Measurements from ENCODE around the gene EEF1AKMT4.
"Not testable (repeated sequence)": the region's sequence is repeated elsewhere in the genome, so short reads cannot be mapped to it uniquely, and the experiment has no call there.

Gene EEF1AKMT4

DNA sequence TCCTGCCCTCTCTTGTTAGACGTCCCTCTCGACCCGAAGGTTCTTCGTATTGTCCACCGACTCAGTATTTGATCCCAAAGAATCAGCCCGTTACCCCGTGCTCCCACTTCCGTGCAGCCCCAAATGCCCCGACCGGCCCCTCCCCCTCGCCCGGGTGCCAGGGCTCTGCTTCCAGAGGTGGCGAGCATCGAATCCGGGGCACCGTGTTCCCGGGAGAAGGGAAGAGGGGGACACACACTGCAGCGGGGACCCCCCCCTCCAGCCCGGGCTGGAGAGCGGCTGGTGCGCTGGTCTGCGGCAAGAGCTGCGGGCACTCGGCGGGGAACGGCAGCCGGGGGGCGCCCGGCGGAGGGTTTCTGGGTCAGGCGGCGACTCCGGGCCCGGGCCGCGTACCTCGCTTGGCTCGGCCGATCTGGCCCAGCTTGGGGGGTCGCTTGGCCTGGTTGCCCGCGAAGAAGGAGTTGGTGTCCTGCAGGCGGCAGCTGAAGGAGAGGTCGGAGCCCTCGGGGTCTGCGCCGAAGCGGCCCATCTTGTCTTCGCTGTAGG, 11.3 kb downstream of the EEF1AKMT4 start:
- TF ChIP-seq GATA1 (IDR thresholded peaks at IDR 0.05; ENCODE audit: low read depth, low read length): no peak
- TF ChIP-seq POLR2A (IDR thresholded peaks at IDR 0.05; ENCODE audit: low read length): no peak
- no peak for DNase-seq

- no peak for TF ChIP-seq GATA1 (IDR thresholded peaks at IDR 0.05; ENCODE audit: low read depth, low read length)
- TF ChIP-seq POLR2A (IDR thresholded peaks at IDR 0.05; ENCODE audit: low read length): no peak
- DNase-seq: peak; percentile 37 to 44
These were observed 11.9 kb downstream of the EEF1AKMT4 start, which contains the start of gene CAMK2N2 for GRCh38 chr3:184261270-184261853. Gene CAMK2N2 (minus strand): TSS chr3:184261553. CDS start chr3:184261285, 268 bp downstream.

GRCh38 chr3:184261854-184262763, 12.6 kb downstream of the EEF1AKMT4 start:
- peak; percentile 27 to 33 for DNase-seq
- TF ChIP-seq GATA1 (IDR thresholded peaks at IDR 0.05; ENCODE audit: low read depth, low read length) (no peak), POLR2A (IDR thresholded peaks at IDR 0.05; ENCODE audit: low read length) (no peak)

- TF ChIP-seq GATA1 (IDR thresholded peaks at IDR 0.05; ENCODE audit: low read depth, low read length): no peak
- DNase-seq: no peak
These were observed 13.3 kb downstream of the EEF1AKMT4 start for GRCh38 chr3:184262764-184263179.

DNA sequence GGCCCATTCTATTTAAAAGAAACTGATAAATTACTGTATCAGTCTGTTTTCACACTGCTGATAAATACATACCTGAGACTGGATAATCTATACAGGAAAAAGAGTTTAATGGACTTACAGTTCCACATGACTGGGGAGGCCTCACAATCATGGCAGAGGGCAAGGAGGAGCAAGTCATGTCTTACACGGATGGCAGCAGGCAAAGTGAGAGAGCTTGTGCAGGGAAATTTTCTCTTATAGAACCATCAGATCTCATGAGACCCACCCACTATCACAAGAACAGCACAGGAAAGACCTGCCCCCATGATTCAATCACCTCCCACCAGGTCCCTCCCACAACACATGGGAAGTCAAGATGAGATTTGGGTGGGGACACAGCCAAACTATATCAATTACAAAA, 17.8 kb downstream of the EEF1AKMT4 start:
- DNase-seq: not testable (repeated sequence)

DNA sequence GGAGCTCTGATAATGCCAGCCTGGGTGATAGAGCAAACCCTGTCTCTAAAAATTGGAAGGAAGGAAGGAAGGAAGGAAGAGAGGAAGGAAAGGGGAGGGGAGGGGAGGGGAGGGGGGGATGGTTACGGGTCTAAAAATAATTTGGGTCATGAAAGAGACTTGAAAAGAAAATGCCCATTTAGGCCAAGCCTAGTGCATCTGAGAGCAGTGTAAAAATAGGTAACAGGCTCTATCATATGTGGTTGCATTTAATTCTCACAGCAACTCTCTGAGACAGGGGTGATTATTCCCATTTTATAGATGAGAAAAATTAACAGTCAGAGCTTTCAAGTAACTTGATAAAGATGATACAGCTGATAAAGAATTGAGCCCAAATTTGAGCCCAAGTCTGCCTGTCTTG, 22.8 kb downstream of the EEF1AKMT4 start:
- TF ChIP-seq GATA1 (IDR thresholded peaks at IDR 0.05; ENCODE audit: low read depth, low read length): no peak
- TF ChIP-seq POLR2A (IDR thresholded peaks at IDR 0.05; ENCODE audit: low read length): no peak
- no peak for DNase-seq

- TF ChIP-seq POLR2A (IDR thresholded peaks at IDR 0.05; ENCODE audit: low read length) (no peak), GATA1 (IDR thresholded peaks at IDR 0.05; ENCODE audit: low read depth, low read length) (no peak)
- no peak for DNase-seq
These were observed 25.9 kb downstream of the EEF1AKMT4 start for GRCh38 chr3:184275381-184275701.

GRCh38 chr3:184275961-184276910, 26.8 kb downstream of the EEF1AKMT4 start, which contains the start of gene ECE2:
Gene ECE2 (plus strand): TSS chr3:184276022. CDS start chr3:184276154, 132 bp downstream.
- TF ChIP-seq GATA1 (IDR thresholded peaks at IDR 0.05; ENCODE audit: low read depth, low read length) (no peak), POLR2A (IDR thresholded peaks at IDR 0.05; ENCODE audit: low read length) (no peak)
- DNase-seq: no peak

DNA sequence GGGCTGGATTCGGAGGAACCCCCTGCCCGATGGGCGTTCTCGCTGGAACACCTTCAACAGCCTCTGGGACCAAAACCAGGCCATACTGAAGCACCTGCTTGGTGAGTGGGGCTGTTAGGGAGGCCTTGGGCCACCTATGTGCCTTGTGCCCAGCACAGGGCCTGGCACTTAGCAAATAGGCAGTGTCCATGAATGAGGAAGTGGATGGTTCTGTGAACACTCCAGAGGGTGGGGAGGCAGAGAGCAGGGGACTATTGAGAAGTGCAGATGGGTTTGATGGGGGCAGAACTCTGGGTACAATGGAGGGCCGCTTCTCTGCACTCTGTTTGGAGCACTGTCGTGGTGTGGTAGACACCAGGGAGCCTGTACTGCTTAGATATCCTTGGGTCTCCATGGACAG, 27.9 kb downstream of the EEF1AKMT4 start:
- DNase-seq: no peak
- TF ChIP-seq GATA1 (IDR thresholded peaks at IDR 0.05; ENCODE audit: low read depth, low read length) (no peak), POLR2A (IDR thresholded peaks at IDR 0.05; ENCODE audit: low read length) (no peak)

- TF ChIP-seq POLR2A (IDR thresholded peaks at IDR 0.05; ENCODE audit: low read length) (no peak), GATA1 (IDR thresholded peaks at IDR 0.05; ENCODE audit: low read depth, low read length) (no peak)
- DNase-seq: no peak
These were observed 33.5 kb downstream of the EEF1AKMT4 start for GRCh38 chr3:184282941-184283340.

- no peak for DNase-seq
- TF ChIP-seq GATA1 (IDR thresholded peaks at IDR 0.05; ENCODE audit: low read depth, low read length) (no peak), POLR2A (IDR thresholded peaks at IDR 0.05; ENCODE audit: low read length) (no peak)
These were observed 34.2 kb downstream of the EEF1AKMT4 start for GRCh38 chr3:184283681-184284080.

DNA sequence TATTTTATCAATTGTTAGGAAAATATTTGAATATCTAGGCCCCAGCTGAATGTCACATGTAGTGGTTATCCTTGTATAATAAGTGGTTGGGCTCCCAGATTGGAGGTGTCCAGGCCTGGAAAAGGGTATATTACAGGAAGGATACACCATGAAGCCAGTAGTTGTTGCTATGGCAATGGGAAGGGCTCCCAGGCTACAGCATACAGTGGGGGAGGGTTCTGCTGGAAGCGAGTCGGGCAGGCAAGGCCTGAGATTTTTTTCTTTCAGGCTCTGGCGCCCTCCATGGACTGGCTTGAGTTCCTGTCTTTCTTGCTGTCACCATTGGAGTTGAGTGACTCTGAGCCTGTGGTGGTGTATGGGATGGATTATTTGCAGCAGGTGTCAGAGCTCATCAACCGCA, 35.2 kb downstream of the EEF1AKMT4 start:
- TF ChIP-seq POLR2A (IDR thresholded peaks at IDR 0.05; ENCODE audit: low read length) (no peak), GATA1 (IDR thresholded peaks at IDR 0.05; ENCODE audit: low read depth, low read length) (no peak)
- DNase-seq: peak; percentile 30 to 38

DNA sequence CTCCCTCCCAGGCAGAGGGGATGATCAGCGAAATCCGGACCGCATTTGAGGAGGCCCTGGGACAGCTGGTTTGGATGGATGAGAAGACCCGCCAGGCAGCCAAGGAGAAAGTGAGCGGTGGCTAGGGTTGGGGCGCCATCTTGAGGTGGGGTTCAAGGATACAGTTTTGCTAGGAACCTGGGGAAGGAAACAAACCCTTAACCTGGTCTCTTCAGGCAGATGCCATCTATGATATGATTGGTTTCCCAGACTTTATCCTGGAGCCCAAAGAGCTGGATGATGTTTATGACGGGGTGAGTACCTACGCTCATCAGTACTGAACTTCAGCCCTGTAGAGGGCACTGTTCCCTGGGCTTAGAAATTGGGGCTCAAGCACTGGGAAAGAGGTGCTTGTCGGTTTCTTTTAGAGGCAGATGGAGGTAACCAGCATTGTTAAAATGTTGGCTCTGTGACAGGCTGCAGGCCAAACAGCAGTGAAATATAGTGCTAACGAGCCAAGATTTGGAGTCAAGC, 40.0 kb downstream of the EEF1AKMT4 start:
- DNase-seq: peak; percentile 58 to 79
- TF ChIP-seq POLR2A (IDR thresholded peaks at IDR 0.05; ENCODE audit: low read length) (no peak), GATA1 (IDR thresholded peaks at IDR 0.05; ENCODE audit: low read depth, low read length) (no peak)
